Measurements from ENCODE around the gene SKP1. TPM values are rescaled to one million over a fixed set of nuclear protein-coding genes. Genes with fewer than 3 reads are reported as not detected.

Gene SKP1
- total and polyA plus RNA-seq, 10 of the 15 experiments (the other 5 are each of a cell fraction or from before 2014, with no cell fraction given): 100 to 1,686 (median 519) TPM

- no peak for FAIRE-seq
- intact Hi-C loops (cut with micrococcal nuclease; ENCODE audit: unreplicated experiment) (no loop called here), in situ Hi-C loops (cut with MboI) (no loop called here)
- no peak for ATAC-seq
- ChIA-PET POLR2A (no interaction called here), RAD21 (ENCODE audit: unreplicated experiment) (interaction anchor here (0.8 kb wide), 1 partner anchor 22 kb away, joined by 3 read pairs; no protein-coding TSS in a partner anchor), CTCF (interaction anchor here (1.0 to 1.2 kb wide), 2 partner anchors 8 to 22 kb away, joined by 4 to 5 read pairs; no protein-coding TSS in a partner anchor), SMC1A (ENCODE audit: uncharacterized antibody, unreplicated experiment) (interaction anchor here (1.5 to 5.9 kb wide), 2 partner anchors 16 to 29 kb away, joined by 3 to 39 read pairs; no protein-coding TSS in a partner anchor)
- WGBS (ENCODE audit: insufficient coverage, insufficient replicate concordance, low lambda C conversion rate, missing lambda C conversion rate): 84% methylated on average over 7 of the region's 7 CpGs
- peaks cover 4 to 23% of the 10 kb centered on the region in 2 experiments for H3K36me3 ChIP-seq (ENCODE audit: control insufficient read depth in 2 of 2, insufficient read depth in 2 of 2, low read length in 1 of 2)
- H3K27ac ChIP-seq (ENCODE audit: control insufficient read depth, insufficient read depth): no peak overlapping the region
- H3K9me3 ChIP-seq (replicated peaks; ENCODE audit: control insufficient read depth, insufficient read depth, low read length): no peaks in the 10 kb centered on the region
- TF ChIP-seq GABPA (IDR thresholded peaks at IDR 0.05; ENCODE audit: low read depth) (no peak), NR2C1 (IDR thresholded peaks at IDR 0.05) (no peak), SREBF2 (IDR thresholded peaks at IDR 0.05; ENCODE audit: low read length) (no peak), IRF5 (IDR thresholded peaks at IDR 0.05; ENCODE audit: borderline replicate concordance) (no peak), ESRRA (IDR thresholded peaks at IDR 0.05; ENCODE audit: low read length) (no peak), HDGF (IDR thresholded peaks at IDR 0.05) (no peak), REST (IDR thresholded peaks at IDR 0.05; ENCODE audit: low read depth, low read length) (no peak), ZNF24 (IDR thresholded peaks at IDR 0.05) (no peak), SRF (IDR thresholded peaks at IDR 0.05; ENCODE audit: low read depth in 2 of 2, low read length in 2 of 2) (no peak), RB1 (IDR thresholded peaks at IDR 0.05; ENCODE audit: borderline replicate concordance) (no peak), ZNF592 (IDR thresholded peaks at IDR 0.05) (no peak), KLF5 (IDR thresholded peaks at IDR 0.05; ENCODE audit: partially characterized antibody) (no peak)
- H4K20me1 ChIP-seq (ENCODE audit: control insufficient read depth, insufficient read depth): peaks cover 16% of the 10 kb centered on the region; the same call in 1 of the 2 replicates
- H3K4me2 ChIP-seq (ENCODE audit: control insufficient read depth, insufficient read depth): no peak overlapping the region
- no peak overlapping the region for H2AFZ ChIP-seq (ENCODE audit: control insufficient read depth, low read depth, low read length)
- H3K4me3 ChIP-seq: no peak overlapping the region
- no peak overlapping the region for H3K9ac ChIP-seq (ENCODE audit: control insufficient read depth, insufficient read depth, low read length)
- H3K27me3 ChIP-seq (replicated peaks in 1 of 2; ENCODE audit: control insufficient read depth in 2 of 2, insufficient read depth in 2 of 2, low read length in 1 of 2): no peaks in the 10 kb centered on the region
- H3K4me1 ChIP-seq (ENCODE audit: control insufficient read depth, insufficient read depth, low read length): no peaks in the 10 kb centered on the region
- DNase-seq (ENCODE audit: low read depth, low spot score): no peak
- no TSS peak for BruUV-seq (replicated peaks)
- peaks cover 70% of the 10 kb centered on the region for H3K79me2 ChIP-seq (ENCODE audit: control insufficient read depth, insufficient read depth, low read length)
These were observed 29.9 kb upstream of the SKP1 start for GRCh38 chr5:134206627-134207160.

All from GM12878 (cell line).